ENCODE results near the gene UBXN2A.
A peak's percentile ranks its signal among the peaks of the same experiment; 100 is the strongest.
"Not testable (repeated sequence)": the region's sequence is repeated elsewhere in the genome, so short reads cannot be mapped to it uniquely, and the experiment has no call there.

Gene UBXN2A

DNA sequence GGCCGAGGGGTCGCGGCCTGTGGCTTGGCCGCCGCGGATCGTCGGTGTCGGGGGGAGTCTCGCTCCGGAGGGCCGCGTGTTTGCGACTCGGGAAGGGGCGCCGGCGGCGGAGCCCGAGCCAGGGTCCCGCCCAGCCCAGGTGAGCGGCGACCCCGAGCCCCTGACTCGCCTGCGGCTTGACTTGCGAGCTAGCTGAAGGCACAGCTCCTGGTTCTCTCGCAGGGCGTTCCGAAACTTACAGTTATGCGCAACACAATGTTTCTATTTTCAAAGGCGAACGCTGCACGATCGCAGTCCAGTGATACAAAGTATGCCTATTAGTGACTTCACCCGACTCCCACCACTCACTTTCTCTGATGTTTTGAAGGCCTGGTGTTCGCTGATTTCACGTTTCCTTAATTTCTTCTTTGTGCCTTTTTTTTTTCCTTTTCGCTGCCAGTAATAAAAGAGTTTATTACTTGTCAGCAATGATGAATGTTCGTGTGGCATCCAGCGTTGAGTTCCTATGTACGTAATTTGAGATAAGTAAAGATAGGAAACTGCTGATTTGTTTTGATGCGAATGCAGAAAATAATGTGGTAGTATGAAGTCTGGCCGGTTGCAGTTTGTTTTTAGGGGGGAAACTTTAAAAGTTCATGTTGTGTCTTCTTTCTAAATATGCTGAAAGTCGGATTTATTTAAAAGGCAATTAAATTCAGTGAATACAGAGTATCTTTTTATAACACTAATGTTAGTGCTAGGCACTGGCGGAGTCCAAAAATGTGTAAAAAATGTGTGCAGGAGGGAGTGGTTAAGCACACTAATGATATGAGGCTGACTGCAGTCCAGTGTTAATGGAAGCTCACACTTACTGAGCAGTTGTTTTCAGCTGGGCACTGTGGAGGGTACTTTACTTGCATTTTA is 706 bp downstream of the UBXN2A start:
- peak in 1 of 2 donors; percentile 25 for DNase-seq (ENCODE audit: low read depth in 2 of 2)

DNA sequence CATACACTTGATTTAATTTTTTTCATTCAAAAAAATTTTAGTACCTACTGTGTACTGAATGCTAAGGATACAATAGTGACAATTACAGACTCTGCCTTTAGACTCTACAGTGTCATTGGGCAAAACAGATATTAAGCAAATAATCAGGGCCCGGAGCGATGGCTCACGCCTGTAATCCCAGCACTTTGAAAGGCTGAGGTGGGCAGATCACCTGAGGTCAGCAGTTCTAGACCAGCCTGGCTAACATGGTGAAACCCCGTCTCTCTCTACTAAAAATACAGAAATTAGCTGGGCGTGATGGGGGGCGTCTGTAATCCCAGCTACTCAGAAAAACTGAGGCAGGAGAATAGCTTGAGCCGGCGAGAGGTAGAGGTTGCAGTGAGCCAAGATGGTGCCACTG is 1.4 kb downstream of the UBXN2A start:
- DNase-seq (ENCODE audit: low read depth in 2 of 2): no peak

DNA sequence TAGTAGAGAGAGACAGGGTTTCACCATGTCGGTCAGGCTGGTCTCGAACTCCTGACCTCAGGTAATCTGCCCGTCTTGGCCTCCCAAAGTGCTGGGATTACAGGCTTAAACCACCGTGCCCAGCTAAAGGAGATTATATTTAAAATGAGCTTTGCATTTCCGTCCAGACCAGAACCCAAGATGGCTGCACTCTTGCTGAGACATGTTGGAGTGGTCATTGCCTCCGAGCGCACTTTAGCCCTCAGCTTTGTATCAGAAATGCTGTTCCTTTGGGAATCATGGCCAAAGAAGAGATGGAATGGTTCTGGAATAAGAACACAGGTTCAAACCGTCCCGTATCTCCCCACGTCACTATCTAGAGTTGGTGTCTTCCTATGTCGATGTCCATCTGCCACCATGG is 3.4 kb downstream of the UBXN2A start:
- DNase-seq (ENCODE audit: low read depth in 2 of 2): no peak

DNA sequence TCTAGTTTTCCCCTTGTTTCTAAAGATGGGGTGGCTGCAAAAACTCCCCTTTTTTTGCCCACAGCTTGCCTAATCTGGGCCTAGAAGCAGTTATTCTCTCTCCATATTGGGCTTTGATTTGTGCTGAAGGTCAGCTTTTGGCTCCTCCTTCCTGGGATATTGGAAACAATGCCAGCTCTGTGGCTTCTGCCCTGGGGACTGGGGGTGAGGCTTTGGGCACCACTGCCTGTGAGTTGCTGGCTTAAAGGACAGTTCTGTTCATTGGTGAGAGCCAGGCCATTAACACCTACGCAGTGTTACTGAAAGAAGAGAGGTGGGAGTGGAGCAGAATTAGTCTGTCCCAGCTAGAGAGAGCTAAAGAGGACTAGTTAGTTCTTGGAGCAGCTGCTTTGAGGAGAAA is 4.3 kb downstream of the UBXN2A start:
- no peak for DNase-seq (ENCODE audit: low read depth in 2 of 2)

- DNase-seq (ENCODE audit: low read depth in 2 of 2): no peak
Observed at GRCh38 chr2:23944976-23945375, 4.7 kb downstream of the UBXN2A start.

DNA sequence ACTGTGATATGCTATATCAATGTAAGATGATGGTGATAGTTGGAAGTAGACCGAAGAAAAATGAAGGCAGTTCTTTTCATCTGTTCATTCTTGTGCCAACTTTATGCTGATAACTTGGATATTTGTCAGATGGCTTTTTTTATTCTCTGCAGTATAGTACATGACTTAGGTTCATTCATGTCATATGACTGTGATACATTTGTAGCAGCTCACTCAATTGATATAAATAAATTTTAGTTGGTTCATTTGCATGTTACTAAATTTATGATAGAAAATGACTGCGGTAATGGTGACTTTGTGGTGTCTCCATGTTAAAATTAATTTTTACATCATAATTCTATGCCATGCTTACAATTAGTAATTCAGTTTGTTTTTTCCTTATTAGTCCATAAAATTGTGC is 7.1 kb downstream of the UBXN2A start:
- no peak for DNase-seq (ENCODE audit: low read depth in 2 of 2)

GRCh38 chr2:23952558-23952957 is 12.3 kb downstream of the UBXN2A start:
- not testable (repeated sequence) for DNase-seq (ENCODE audit: low read depth in 2 of 2)

DNA sequence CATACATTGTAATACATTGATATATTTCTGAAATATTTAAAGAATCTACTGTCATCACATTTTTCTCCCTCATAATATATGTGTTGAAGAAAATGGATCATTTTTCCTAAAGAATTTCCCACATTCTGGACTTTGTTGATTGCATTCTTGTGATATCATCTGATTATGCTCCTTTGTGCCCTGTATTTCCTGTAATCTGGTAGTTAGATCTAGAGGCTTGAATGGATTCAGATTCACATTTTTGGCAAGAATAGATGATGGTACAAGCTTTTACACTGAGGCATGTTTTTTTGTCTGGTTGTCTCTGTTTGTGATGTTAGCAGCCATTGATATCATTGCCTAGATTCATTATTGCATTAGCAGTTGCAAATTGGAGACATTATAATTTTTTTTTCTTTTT is 13.4 kb downstream of the UBXN2A start:
- DNase-seq (ENCODE audit: low read depth in 2 of 2): no peak

- no peak for DNase-seq (ENCODE audit: low read depth in 2 of 2)
Observed at GRCh38 chr2:23954325-23955014, 14.2 kb downstream of the UBXN2A start.

- DNase-seq (ENCODE audit: low read depth in 2 of 2): no peak
Observed at GRCh38 chr2:23967846-23968245, 27.6 kb downstream of the UBXN2A start.

GRCh38 chr2:23976883-23977282 is 36.6 kb downstream of the UBXN2A start:
- no peak for DNase-seq (ENCODE audit: low read depth in 2 of 2)

- DNase-seq (ENCODE audit: low read depth in 2 of 2): no peak
Observed at GRCh38 chr2:23988371-23988770, 48.1 kb downstream of the UBXN2A start.

DNA sequence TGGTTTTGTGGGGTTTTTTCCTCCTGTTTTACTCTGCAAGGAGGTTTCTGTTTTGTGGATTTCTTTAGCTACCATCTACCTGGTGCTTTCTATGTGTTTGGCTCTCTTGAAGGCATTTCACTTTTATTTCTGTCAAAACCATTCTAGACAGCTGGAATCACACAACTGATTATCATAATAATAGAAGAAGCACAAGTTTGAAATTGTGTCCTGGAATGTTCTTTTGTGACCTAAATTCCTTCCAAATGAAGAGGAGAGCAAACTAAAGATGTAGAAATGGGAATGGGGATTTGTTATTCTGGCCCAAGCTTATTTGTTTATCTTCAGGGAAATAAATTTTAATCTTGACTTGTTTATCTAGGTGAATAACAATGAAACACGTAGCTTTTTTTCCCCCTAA is 52.7 kb downstream of the UBXN2A start:
- DNase-seq (ENCODE audit: low read depth in 2 of 2): no peak

DNA sequence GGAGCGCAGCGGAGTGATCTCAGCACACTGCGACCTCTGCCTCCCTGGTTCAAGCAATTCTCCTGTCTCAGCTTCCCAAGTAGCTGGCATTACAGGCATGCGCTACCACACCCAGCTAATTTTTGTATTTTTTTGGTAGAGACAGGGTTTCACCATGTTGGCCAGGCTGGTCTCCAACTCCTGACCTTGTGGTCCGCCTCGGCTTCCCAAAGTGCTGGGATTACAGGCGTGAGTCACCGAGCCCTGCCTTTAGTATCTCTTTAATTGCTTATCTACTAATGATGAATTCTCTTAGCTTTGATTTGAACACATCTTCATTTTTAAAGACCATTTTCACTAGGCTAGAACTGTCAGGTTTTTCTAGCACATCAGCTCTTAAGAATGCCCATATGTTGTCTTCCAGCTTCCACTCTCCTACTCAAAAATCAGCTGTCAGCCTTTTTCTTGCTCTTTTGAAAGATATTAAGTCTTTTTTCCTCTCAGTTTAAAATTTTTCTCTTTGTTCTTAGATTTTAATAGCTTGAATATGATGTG is 53.5 kb downstream of the UBXN2A start:
- DNase-seq (ENCODE audit: low read depth in 2 of 2): no peak

DNA sequence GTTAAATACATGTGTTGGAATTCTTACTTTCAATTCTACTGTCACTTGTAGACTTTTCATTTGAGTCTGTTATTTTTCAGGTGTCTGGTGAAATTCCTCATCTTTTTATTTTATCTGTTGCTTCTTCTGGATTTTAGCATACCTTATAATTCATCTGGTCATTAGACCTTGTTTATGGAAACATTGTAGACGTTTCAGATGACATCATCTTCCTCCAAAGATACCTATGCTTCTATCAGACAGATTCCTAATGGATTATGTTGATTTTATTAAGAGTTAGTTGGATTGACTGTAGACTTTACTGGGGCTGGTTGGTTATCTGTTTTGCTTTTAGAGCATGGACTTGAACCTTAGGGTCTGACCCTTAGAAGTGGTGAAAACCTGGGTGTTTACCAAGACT is 54.3 kb downstream of the UBXN2A start:
- no peak for DNase-seq (ENCODE audit: low read depth in 2 of 2)

DNA sequence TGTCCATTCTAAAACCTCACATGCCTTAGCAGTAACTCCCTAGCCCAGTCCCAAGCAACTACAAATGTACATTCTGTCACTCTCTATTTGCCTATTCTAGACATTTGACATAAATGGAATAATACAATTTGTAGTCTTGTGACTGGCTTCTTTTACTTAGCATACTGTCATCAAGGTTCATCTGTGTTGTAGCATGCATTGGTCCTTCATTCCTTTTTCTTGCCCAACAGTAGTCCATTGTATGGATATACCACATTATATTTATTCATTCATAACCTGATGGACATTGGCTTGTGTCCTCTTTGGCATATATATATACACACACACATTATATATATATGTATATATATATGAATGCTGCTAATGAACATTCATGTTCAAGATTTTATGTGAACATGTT is 67.4 kb downstream of the UBXN2A start:
- DNase-seq (ENCODE audit: low read depth in 2 of 2): no peak

DNA sequence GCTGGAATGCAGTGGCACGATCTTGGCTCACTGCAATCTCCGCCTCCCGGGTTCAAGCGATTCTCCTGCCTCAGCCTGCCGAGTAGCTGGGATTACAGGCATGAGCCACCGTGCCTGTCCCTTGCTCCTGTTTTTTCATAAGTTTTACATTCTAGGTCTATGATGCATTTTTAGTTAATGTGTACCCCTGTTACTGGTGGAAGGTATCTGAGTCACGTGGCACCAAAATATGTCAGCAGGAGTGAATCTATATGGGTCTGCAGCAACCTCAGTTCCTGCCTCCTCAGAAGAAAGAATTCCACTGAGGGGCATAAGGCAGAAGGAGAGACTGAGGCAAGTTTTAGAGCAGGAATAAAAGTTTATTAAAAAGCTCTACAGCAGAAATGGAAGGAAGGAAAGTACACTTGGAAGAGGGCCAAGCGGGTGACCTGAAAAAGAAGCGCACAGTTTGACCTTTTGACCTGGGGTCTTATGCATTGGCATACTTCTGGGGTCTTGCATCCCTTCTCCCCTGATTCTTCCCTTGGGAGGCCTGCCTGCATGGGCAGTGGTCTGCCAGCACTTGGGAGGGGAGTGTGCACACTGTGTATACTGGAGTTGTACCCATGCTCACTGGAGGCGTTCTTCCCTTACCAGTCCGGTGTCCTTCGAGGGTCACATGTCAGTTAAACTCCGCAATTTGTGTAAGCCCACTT is 68.6 kb downstream of the UBXN2A start:
- no peak for DNase-seq (ENCODE audit: low read depth in 2 of 2)

DNA sequence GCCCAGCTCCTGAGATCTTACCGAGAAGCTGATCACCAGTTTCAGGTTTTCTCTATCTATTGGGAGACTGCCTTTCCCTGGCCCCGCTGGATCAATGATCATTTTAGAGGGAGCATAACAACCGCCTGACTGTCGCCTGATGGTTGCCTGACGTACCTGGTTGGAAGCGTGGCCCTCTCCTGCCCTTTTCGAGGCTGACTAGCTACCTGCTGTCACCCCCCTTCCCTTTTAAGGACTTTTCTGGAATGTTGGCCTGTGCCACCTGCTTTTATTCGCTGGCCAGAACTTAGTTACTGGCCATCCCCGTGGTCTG is 69.1 kb downstream of the UBXN2A start:
- no peak for DNase-seq (ENCODE audit: low read depth in 2 of 2)

- DNase-seq (ENCODE audit: low read depth in 2 of 2): no peak
Observed at GRCh38 chr2:24009680-24010476, 69.6 kb downstream of the UBXN2A start, which contains the start of gene MFSD2B. Gene MFSD2B (plus strand): TSS chr2:24010085. CDS start chr2:24010097, 12 bp downstream.

- no peak for DNase-seq (ENCODE audit: low read depth in 2 of 2)
Observed at GRCh38 chr2:24010477-24011249, 70.4 kb downstream of the UBXN2A start.

Measured in stimulated activated CD8-positive, alpha-beta memory T cell treated with anti-CD3 and anti-CD28 coated beads, Interleukin-15, amount 100 ng/mL, for 48 hours (primary cell).